ENCODE measurements around the gene PRKRIP1. TPM values are rescaled to one million over a fixed set of nuclear protein-coding genes. Genes with fewer than 3 reads are reported as not detected.
"Not testable (repeated sequence)": the region's sequence is repeated elsewhere in the genome, so short reads cannot be mapped to it uniquely, and the experiment has no call there.

The PRKRIP1 gene
- total RNA-seq (25.9 TPM), polyA plus RNA-seq (ENCODE audit: insufficient read depth, low read depth, low replicate concordance) (20.8 TPM)
- long read RNA-seq, donor 1, partial matches to known transcripts = 0 of 3 reads
- long read RNA-seq, donor 1, other reads (novel, unspliced or antisense) = 0 of 3 reads
- long read RNA-seq, donor 2, partial matches to known transcripts = 172 of 178 reads
- long read RNA-seq, donor 2, other reads (novel, unspliced or antisense) = 0 of 178 reads
- long read RNA-seq, donor 3, partial matches to known transcripts = 197 of 200 reads
- long read RNA-seq, donor 3, other reads (novel, unspliced or antisense) = 0 of 200 reads
- long read RNA-seq, donor 4, partial matches to known transcripts = 5 of 11 reads
- long read RNA-seq, donor 4, other reads (novel, unspliced or antisense) = 0 of 11 reads
- long read RNA-seq, donor 5 = 0 reads
- long read RNA-seq, donor 6, transcript PRKRIP1-201 (6 exons, 2,159 nt) = major isoform, 6 of 229 reads
- long read RNA-seq, donor 6, partial matches to known transcripts = 223 of 229 reads
- long read RNA-seq, donor 6, other reads (novel, unspliced or antisense) = 0 of 229 reads
- long read RNA-seq, donor 7, transcript PRKRIP1-201 (6 exons, 2,159 nt) = major isoform, 13 of 55 reads
- long read RNA-seq, donor 7, transcript PRKRIP1-207 (9 exons, 1,625 nt) = minor isoform, 5 of 55 reads
- long read RNA-seq, donor 7, partial matches to known transcripts = 3 of 55 reads
- long read RNA-seq, donor 7, other reads (novel, unspliced or antisense) = 32 of 55 reads
- long read RNA-seq, donor 8, partial matches to known transcripts = 202 of 208 reads
- long read RNA-seq, donor 8, other reads (novel, unspliced or antisense) = 0 of 208 reads
- long read RNA-seq, donor 9, partial matches to known transcripts = 115 of 118 reads
- long read RNA-seq, donor 9, other reads (novel, unspliced or antisense) = 0 of 118 reads
- long read RNA-seq, donor 10, transcript PRKRIP1-201 (6 exons, 2,159 nt) = major isoform, 5 of 214 reads
- long read RNA-seq, donor 10, partial matches to known transcripts = 202 of 214 reads
- long read RNA-seq, donor 10, other reads (novel, unspliced or antisense) = 5 of 214 reads

- no peak for FAIRE-seq
- H3K36me3 ChIP-seq (ENCODE audit: control insufficient read depth in 2 of 3, insufficient read depth in 3 of 3, low read length in 3 of 3) = peaks cover 3 to 13% (median 6%) of the 10 kb centered on the region in 3 donors
- intact Hi-C loops (cut with DNase I) = no loop called here
Measured at GRCh38 chr7:102395873-102396709, at the start of gene PRKRIP1. Gene PRKRIP1, plus strand, starts transcription at chr7:102396363. Its CDS starts 49 bp downstream, at chr7:102396412.

GRCh38 chr7:102346983-102347382, 49.2 kb upstream of the PRKRIP1 start:
- H3K9me3 ChIP-seq (ENCODE audit: control insufficient read depth in 2 of 3, insufficient read depth in 1 of 3, low read length in 3 of 3); H3K4me1 ChIP-seq (ENCODE audit: control insufficient read depth in 2 of 3, insufficient read depth in 2 of 3, low read depth in 1 of 3, low read length in 3 of 3); H3K27ac ChIP-seq (ENCODE audit: low read depth in 2 of 2, low read length in 2 of 2); H3K27me3 ChIP-seq (ENCODE audit: control insufficient read depth, insufficient read depth, low read length); FAIRE-seq; H3K9ac ChIP-seq (ENCODE audit: low read length in 3 of 3); DNase-seq; intact Hi-C loops (cut with DNase I); H3K36me3 ChIP-seq (ENCODE audit: control insufficient read depth in 2 of 3, insufficient read depth in 3 of 3, low read length in 3 of 3); H3K4me3 ChIP-seq (ENCODE audit: low read length in 3 of 3): not testable (repeated sequence)

More at GRCh38 chr7:102395873-102396709, at the start of gene PRKRIP1:
- Histone ChIP-seq H3K9ac (ENCODE audit: low read length in 3 of 3) (peak within 1 kb of the TSS; percentile 88 to 99 (median 98)), H3K9me3 (ENCODE audit: control insufficient read depth in 2 of 3, insufficient read depth in 1 of 3, low read length in 3 of 3) (no peaks in the 10 kb centered on the region), H3K4me3 (ENCODE audit: low read length in 3 of 3) (peak within 1 kb of the TSS; percentile 90 to 96 (median 95)), H3K4me1 (ENCODE audit: control insufficient read depth in 2 of 3, insufficient read depth in 2 of 3, low read depth in 1 of 3, low read length in 3 of 3) (peaks cover 0 to 11% (median 7%) of the 10 kb centered on the region in 3 donors), H3K27me3 (ENCODE audit: control insufficient read depth, insufficient read depth, low read length) (no peaks in the 10 kb centered on the region), H3K27ac (ENCODE audit: low read depth in 2 of 2, low read length in 2 of 2) (peak within 1 kb of the TSS; percentile 93)
- peak; percentile 94 to 97 (median 95) for DNase-seq
- TF ChIP-seq CTCF (IDR thresholded peaks at IDR 0.05; ENCODE audit: borderline replicate concordance, extremely low read depth, insufficient read depth) = peak; percentile 35

- intact Hi-C loops (cut with DNase I); H3K27ac ChIP-seq (ENCODE audit: low read depth in 2 of 2, low read length in 2 of 2); H3K9ac ChIP-seq (ENCODE audit: low read length in 3 of 3); H3K27me3 ChIP-seq (ENCODE audit: control insufficient read depth, insufficient read depth, low read length); DNase-seq; H3K36me3 ChIP-seq (ENCODE audit: control insufficient read depth in 2 of 3, insufficient read depth in 3 of 3, low read length in 3 of 3); H3K9me3 ChIP-seq (ENCODE audit: control insufficient read depth in 2 of 3, insufficient read depth in 1 of 3, low read length in 3 of 3); FAIRE-seq; H3K4me3 ChIP-seq (ENCODE audit: low read length in 3 of 3); H3K4me1 ChIP-seq (ENCODE audit: control insufficient read depth in 2 of 3, insufficient read depth in 2 of 3, low read depth in 1 of 3, low read length in 3 of 3): not testable (repeated sequence)
Measured at GRCh38 chr7:102356344-102356743, 39.8 kb upstream of the PRKRIP1 start, which contains the start of gene SPDYE6. Gene SPDYE6, minus strand, starts transcription at chr7:102356444. Its CDS starts 421 bp downstream, at chr7:102356023.

GRCh38 chr7:102363549-102364393, 32.4 kb upstream of the PRKRIP1 start:
- DNase-seq = peak; percentile 97 to 99 (median 99)
- intact Hi-C loops (cut with DNase I); H3K27me3 ChIP-seq (ENCODE audit: control insufficient read depth, insufficient read depth, low read length); FAIRE-seq; H3K9me3 ChIP-seq (ENCODE audit: control insufficient read depth in 2 of 3, insufficient read depth in 1 of 3, low read length in 3 of 3); H3K36me3 ChIP-seq (ENCODE audit: control insufficient read depth in 2 of 3, insufficient read depth in 3 of 3, low read length in 3 of 3); H3K4me1 ChIP-seq (ENCODE audit: control insufficient read depth in 2 of 3, insufficient read depth in 2 of 3, low read depth in 1 of 3, low read length in 3 of 3): not testable (repeated sequence)
- Histone ChIP-seq H3K9ac (ENCODE audit: low read length in 3 of 3) (peak overlapping the region in 2 of 3 donors; percentile 30 to 40), H3K27ac (ENCODE audit: low read depth in 2 of 2, low read length in 2 of 2) (peak overlapping the region; percentile 76 to 81), H3K4me3 (ENCODE audit: low read length in 3 of 3) (peak overlapping the region; percentile 54 to 68 (median 66))

GRCh38 chr7:102364394-102364886, 31.7 kb upstream of the PRKRIP1 start:
- H3K36me3 ChIP-seq (ENCODE audit: control insufficient read depth in 2 of 3, insufficient read depth in 3 of 3, low read length in 3 of 3); H3K27me3 ChIP-seq (ENCODE audit: control insufficient read depth, insufficient read depth, low read length); intact Hi-C loops (cut with DNase I); H3K9me3 ChIP-seq (ENCODE audit: control insufficient read depth in 2 of 3, insufficient read depth in 1 of 3, low read length in 3 of 3); H3K4me1 ChIP-seq (ENCODE audit: control insufficient read depth in 2 of 3, insufficient read depth in 2 of 3, low read depth in 1 of 3, low read length in 3 of 3); FAIRE-seq: not testable (repeated sequence)
- Histone ChIP-seq H3K9ac (ENCODE audit: low read length in 3 of 3) (peak overlapping the region in 1 of 3 donors; percentile 40), H3K27ac (ENCODE audit: low read depth in 2 of 2, low read length in 2 of 2) (peak overlapping the region; percentile 76 to 81), H3K4me3 (ENCODE audit: low read length in 3 of 3) (peak overlapping the region; percentile 54 to 68 (median 66))
- peak in 1 of 5 donors; percentile 3 for DNase-seq

GRCh38 chr7:102365390-102365789, 30.8 kb upstream of the PRKRIP1 start:
- FAIRE-seq; H3K4me3 ChIP-seq (ENCODE audit: low read length in 3 of 3); intact Hi-C loops (cut with DNase I): not testable (repeated sequence)

More at GRCh38 chr7:102365390-102365789, 30.8 kb upstream of the PRKRIP1 start:
- not testable (repeated sequence) for H3K27me3 ChIP-seq (ENCODE audit: control insufficient read depth, insufficient read depth, low read length); H3K9me3 ChIP-seq (ENCODE audit: control insufficient read depth in 2 of 3, insufficient read depth in 1 of 3, low read length in 3 of 3); H3K9ac ChIP-seq (ENCODE audit: low read length in 3 of 3); DNase-seq; H3K36me3 ChIP-seq (ENCODE audit: control insufficient read depth in 2 of 3, insufficient read depth in 3 of 3, low read length in 3 of 3); H3K27ac ChIP-seq (ENCODE audit: low read depth in 2 of 2, low read length in 2 of 2); H3K4me1 ChIP-seq (ENCODE audit: control insufficient read depth in 2 of 3, insufficient read depth in 2 of 3, low read depth in 1 of 3, low read length in 3 of 3)

Data from kidney (tissue), 22 donors.